H1 (cell line): ENCODE measurements around the gene MAS1. TPM values are rescaled to one million over a fixed set of nuclear protein-coding genes. Genes with fewer than 3 reads are reported as not detected.

Source experiments
- CTCF ChIA-PET: fragments of 300-600 bp; sonication (Branson Sonifier 250); formaldehyde crosslinking; loops from one replicate; lab custom pipeline; 2021; ENCODE audit not compliant: partially characterized antibody; lab: Charles Lee
- POLR2A ChIA-PET: fragments of 300-600 bp; sonication (Branson Sonifier 250); formaldehyde crosslinking; loops from one replicate; lab custom pipeline; 2021; ENCODE audit warnings: inconsistent platforms; ENCODE audit not compliant: partially characterized antibody; lab: Charles Lee
- DNase-seq, 2 experiments: peaks; one replicate each; pipeline versions ENCODE4 v3.0.0 to v3.0.0-alpha.2; 2010 to 2022; ENCODE audit warnings: low spot score in 2 of 2, low read depth in 1 of 2, mixed read lengths in 1 of 2
- FAIRE-seq: peaks from 2 replicates; lab custom pipeline; 2011; peaks lifted over from hg19 to GRCh38; lab: Jason Lieb, UNC
- H2AFZ ChIP-seq: 2 replicates; pipeline ENCODE4 v1.8.1; 2012; ENCODE audit warnings: low read length, inconsistent platforms
- H2AK5ac ChIP-seq: 2 replicates; pipeline ENCODE4 v1.6.1; 2013; ENCODE audit warnings: low read depth, low read length
- H2BK120ac ChIP-seq: replicated peaks from 2 replicates; pipeline ENCODE3; 2013; ENCODE audit warnings: low read depth, low read length, inconsistent platforms
- H2BK12ac ChIP-seq: 2 replicates; pipeline ENCODE4 v1.6.1; 2013; ENCODE audit warnings: low read depth, low read length
- H2BK15ac ChIP-seq: 2 replicates; pipeline ENCODE4 v1.6.1; 2013; ENCODE audit warnings: low read length
- H2BK20ac ChIP-seq: 2 replicates; pipeline ENCODE4 v1.6.1; 2013; ENCODE audit warnings: low read length
- H2BK5ac ChIP-seq: 2 replicates; pipeline ENCODE4 v1.6.1; 2013; ENCODE audit warnings: low read depth, low read length
- H3K14ac ChIP-seq: 2 replicates; pipeline ENCODE4 v1.6.1; 2013; ENCODE audit warnings: inconsistent platforms; ENCODE audit not compliant: insufficient read length
- H3K18ac ChIP-seq: 2 replicates; pipeline ENCODE4 v1.6.1; 2013; ENCODE audit warnings: low read length; ENCODE audit errors: extremely low read depth
- H3K23ac ChIP-seq: 2 replicates; pipeline ENCODE4 v1.6.1; 2013; ENCODE audit warnings: inconsistent platforms; ENCODE audit not compliant: insufficient read length
- H3K23me2 ChIP-seq: 2 replicates; pipeline ENCODE4 v1.6.1; 2013; ENCODE audit warnings: low read depth, low read length
- H3K27ac ChIP-seq: 2 replicates; pipeline ENCODE4 v1.6.1; 2011; ENCODE audit warnings: low read depth, low read length, inconsistent platforms
- H3K27me3 ChIP-seq, 4 experiments: replicated peaks in 1 of 4; 1 replicate in 1 of 4; 2 replicates in 3 of 4; pipeline versions ENCODE4 v1.6.1 to v1.8.1; 2011 to 2013; ENCODE audit warnings: low read length in 3 of 4, mild to moderate bottlenecking in 3 of 4, inconsistent platforms in 2 of 4, mixed read lengths in 2 of 4, moderate library complexity in 1 of 4; ENCODE audit not compliant: control insufficient read depth in 3 of 4, insufficient read depth in 3 of 4; ENCODE audit errors: extremely low read depth in 1 of 4
- H3K36me3 ChIP-seq, 4 experiments: 2 replicates each; pipeline versions ENCODE4 v1.6.1 to v1.8.1; 2011 to 2013; ENCODE audit warnings: mild to moderate bottlenecking in 4 of 4, low read length in 3 of 4, moderate library complexity in 2 of 4, control low read depth in 1 of 4, inconsistent platforms in 1 of 4; ENCODE audit not compliant: insufficient read depth in 4 of 4, control insufficient read depth in 2 of 4
- H3K4ac ChIP-seq: replicated peaks from 2 replicates; pipeline ENCODE3; 2013; ENCODE audit warnings: low read length, low read depth, mixed read lengths, inconsistent platforms; ENCODE audit not compliant: insufficient read length
- H3K4me1 ChIP-seq, 4 experiments: replicated peaks in 1 of 4; 1 replicate in 1 of 4; 2 replicates in 3 of 4; pipeline versions ENCODE4 v1.6.1 to v1.8.1; 2011 to 2013; ENCODE audit warnings: low read length in 3 of 4, inconsistent platforms in 2 of 4, mixed read lengths in 1 of 4; ENCODE audit not compliant: insufficient read depth in 4 of 4, control insufficient read depth in 3 of 4
- H3K4me2 ChIP-seq, 2 experiments: 2 replicates each; pipeline versions ENCODE4 v1.6.1 to v1.8.1; 2011 to 2013; ENCODE audit warnings: low read depth in 2 of 2, low read length in 2 of 2, control low read depth in 1 of 2, inconsistent platforms in 1 of 2, mild to moderate bottlenecking in 1 of 2; ENCODE audit not compliant: insufficient read depth in 1 of 2
- H3K4me3 ChIP-seq, 4 experiments: fragments of 200-600, 300-600 bp in 1 of 4; sonication (generic), shearing (Covaris generic), sonication (Bioruptor Twin) in 1 of 4; 2 replicates each; pipeline versions ENCODE4 v1.5.1 to v1.8.1; 2011 to 2016; ENCODE audit warnings: low read length in 4 of 4, low read depth in 3 of 4, control low read depth in 2 of 4, inconsistent platforms in 2 of 4, mild to moderate bottlenecking in 2 of 4, mixed read lengths in 1 of 4, moderate library complexity in 1 of 4; ENCODE audit not compliant: insufficient read depth in 2 of 4; ENCODE audit errors: extremely low read depth in 1 of 4
- H3K56ac ChIP-seq: replicated peaks from 2 replicates; pipeline ENCODE3; 2013; ENCODE audit warnings: low read depth, mild to moderate bottlenecking, mixed read lengths, low read length, inconsistent platforms; ENCODE audit not compliant: insufficient read length
- H3K79me1 ChIP-seq: 2 replicates; pipeline ENCODE4 v1.6.1; 2013; ENCODE audit warnings: low read depth, low read length, control low read depth
- H3K79me2 ChIP-seq, 2 experiments: 2 replicates each; pipeline versions ENCODE4 v1.6.1 to v1.8.1; 2012 to 2013; ENCODE audit warnings: low read length in 2 of 2, mild to moderate bottlenecking in 2 of 2, inconsistent platforms in 1 of 2; ENCODE audit not compliant: insufficient read depth in 2 of 2, control insufficient read depth in 1 of 2
- H3K9ac ChIP-seq, 4 experiments: replicated peaks in 1 of 4; 1 replicate in 1 of 4; 2 replicates in 3 of 4; pipeline versions ENCODE4 v1.6.1 to v1.8.1; 2011 to 2013; ENCODE audit warnings: low read depth in 3 of 4, low read length in 3 of 4, control low read depth in 2 of 4, mild to moderate bottlenecking in 2 of 4, moderate library complexity in 2 of 4, inconsistent platforms in 1 of 4; ENCODE audit errors: extremely low read depth in 1 of 4
- H3K9me3 ChIP-seq, 2 experiments: 2 replicates each; pipeline versions ENCODE4 v1.6.1 to v1.8.1; 2012 to 2013; ENCODE audit warnings: mild to moderate bottlenecking in 2 of 2, moderate library complexity in 2 of 2, control low read depth in 1 of 2, inconsistent platforms in 1 of 2, low read depth in 1 of 2, low read length in 1 of 2, mixed read lengths in 1 of 2; ENCODE audit not compliant: insufficient read depth in 2 of 2
- H4K20me1 ChIP-seq, 2 experiments: replicated peaks in 1 of 2; 2 replicates each; pipeline versions ENCODE3 to v1.8.1; 2011 to 2013; ENCODE audit warnings: inconsistent platforms in 2 of 2, low read length in 2 of 2, mild to moderate bottlenecking in 1 of 2; ENCODE audit not compliant: insufficient read depth in 2 of 2, control insufficient read depth in 1 of 2
- H4K5ac ChIP-seq: 2 replicates; pipeline ENCODE4 v1.6.1; 2013; ENCODE audit warnings: low read length, low read depth, mixed read lengths, inconsistent platforms; ENCODE audit not compliant: insufficient read length
- H4K8ac ChIP-seq: 2 replicates; pipeline ENCODE4 v1.8.0; 2013; ENCODE audit warnings: mild to moderate bottlenecking, moderate library complexity, low read length, inconsistent platforms; ENCODE audit not compliant: insufficient read depth; ENCODE audit errors: extremely low read depth
- H4K91ac ChIP-seq: replicated peaks from 2 replicates; pipeline ENCODE3; 2013; ENCODE audit warnings: low read length, mixed read lengths, inconsistent platforms; ENCODE audit not compliant: insufficient read length
- CREB1 ChIP-seq: IDR thresholded peaks from 2 replicates; pipeline ENCODE4 v1.6.1; 2012; ENCODE audit warnings: inconsistent platforms
- GABPA ChIP-seq: IDR thresholded peaks from 2 replicates; pipeline ENCODE4 v1.6.1; 2011; ENCODE audit warnings: mild to moderate bottlenecking, low read length, moderate library complexity, borderline replicate concordance; ENCODE audit not compliant: insufficient read depth
- HDAC6 ChIP-seq: IDR thresholded peaks from one replicate; pipeline ENCODE4 v1.7.1; 2012; ENCODE audit warnings: low read depth, mild to moderate bottlenecking, inconsistent platforms, low read length, moderate library complexity
- MAX ChIP-seq: IDR thresholded peaks from 2 replicates; pipeline ENCODE4 v1.6.1; 2012; ENCODE audit warnings: inconsistent platforms
- NANOG ChIP-seq: IDR thresholded peaks from 2 replicates; pipeline ENCODE4 v1.6.1; 2011; ENCODE audit warnings: low read length, low read depth, mild to moderate bottlenecking, inconsistent platforms; ENCODE audit not compliant: insufficient read depth, poor library complexity, severe bottlenecking
- NRF1 ChIP-seq: IDR thresholded peaks from 2 replicates; pipeline ENCODE4 v1.6.1; 2011; ENCODE audit warnings: mild to moderate bottlenecking, low read depth, low read length, improper control_type of control experiment
- POU5F1 ChIP-seq: IDR thresholded peaks from 2 replicates; pipeline ENCODE4 v1.6.1; 2011; ENCODE audit warnings: low read depth, mild to moderate bottlenecking, low read length, moderate library complexity
- RAD21 ChIP-seq, 2 experiments: IDR thresholded peaks in 1 of 2; conservative IDR thresholded peaks in 1 of 2; 2 replicates each; pipeline ENCODE4 v1.6.1; 2011; ENCODE audit warnings: low read depth in 2 of 2, low read length in 2 of 2, improper control_type of control experiment in 1 of 2, inconsistent platforms in 1 of 2, mild to moderate bottlenecking in 1 of 2, moderate library complexity in 1 of 2
- RBBP5 ChIP-seq: IDR thresholded peaks from 2 replicates; pipeline ENCODE4 v1.7.1; 2012; ENCODE audit warnings: low read depth, mild to moderate bottlenecking, inconsistent platforms, low read length, moderate library complexity, borderline replicate concordance
- RFX5 ChIP-seq: IDR thresholded peaks from 2 replicates; pipeline ENCODE4 v1.6.1; 2011; ENCODE audit warnings: low read depth, low read length, improper control_type of control experiment, borderline replicate concordance
- TEAD4 ChIP-seq: IDR thresholded peaks from 2 replicates; pipeline ENCODE4 v1.6.1; 2012; ENCODE audit warnings: low read depth, low read length, inconsistent platforms, mixed read lengths
- USF2 ChIP-seq: IDR thresholded peaks from 2 replicates; pipeline ENCODE4 v1.6.1; 2011; ENCODE audit warnings: low read length, improper control_type of control experiment
- whole genome bisulfite sequencing, 2 experiments: shearing (Covaris generic) in 1 of 2; methylation state at CpG; one replicate each; pipeline versions ENCODE4 v1.1.6 to v1.1.7; 2013 to 2015; ENCODE audit warnings: low lambda C conversion rate in 2 of 2, mixed read lengths in 2 of 2, inconsistent platforms in 1 of 2, low coverage in 1 of 2, missing lambda C conversion rate in 1 of 2; ENCODE audit not compliant: insufficient replicate concordance in 2 of 2, insufficient coverage in 1 of 2, insufficient read length in 1 of 2; ENCODE audit errors: extremely low coverage in 1 of 2, missing lambda C conversion rate in 1 of 2; 5-methylcytosine and 5-hydroxymethylcytosine counted together
- polyA plus RNA-seq, 7 experiments: library from polyadenylated mRNA; depleted of rRNA in 3 of 7; stranded (reverse) in 5 of 7; unstranded in 2 of 7; fragments of >200 nt in 5 of 7; fragments of 200-250 nt in 2 of 7; gene quantifications; 1 replicate in 5 of 7; 2 replicates in 1 of 7; 4 replicates in 1 of 7; pipeline versions ENCODE4 v1.2.1 to v1.2.3, GENCODE V29; 2011 to 2013; ENCODE audit warnings: missing spikeins in 2 of 7, mixed read lengths in 2 of 7
- total RNA-seq: library from RNA; stranded (reverse); fragmentation: NEBNext Ultra II Directional; extraction: Animal tissue kit (Norgen Biotek cat#: 25700); gene quantifications from 2 replicates; pipeline ENCODE4 v1.2.1, GENCODE V29; 2021

The MAS1 gene
- total and polyA plus RNA-seq, 2 of the 8 experiments (the other 6 are each of a cell fraction or from before 2014, with no cell fraction given), result 0.02 TPM; not detected in 1

GRCh38 chr6:159877256-159877808 is 13.5 kb upstream of the MAS1 start:
- Histone ChIP-seq H3K79me2 (no peaks in the 10 kb centered on the region), H3K27ac (no peak overlapping the region), H4K91ac (no peak overlapping the region), H3K4ac (no peak overlapping the region), H2AFZ (no peak overlapping the region), H3K4me3 (no peak overlapping the region), H3K56ac (no peak overlapping the region), H3K23me2 (no peaks in the 10 kb centered on the region), H2AK5ac (no peak overlapping the region), H4K20me1 (no peaks in the 10 kb centered on the region), H3K36me3 (no peaks in the 10 kb centered on the region), H2BK20ac (no peak overlapping the region), H3K9ac (no peak overlapping the region), H3K9me3 (no peaks in the 10 kb centered on the region), H4K5ac (no peak overlapping the region), H3K27me3 (no peaks in the 10 kb centered on the region), H2BK120ac (no peak overlapping the region), H3K4me1 (peaks cover 0 to 7% (median 4%) of the 10 kb centered on the region in 4 experiments; a peak in 5 of 7 replicates), H3K23ac (no peak overlapping the region), H3K4me2 (no peak overlapping the region), H2BK15ac (no peak overlapping the region), H2BK5ac (no peak overlapping the region), H4K8ac (no peak overlapping the region), H3K14ac (no peak overlapping the region), H3K79me1 (no peaks in the 10 kb centered on the region), H3K18ac (no peak overlapping the region), H2BK12ac (0 out of 2 replicates have a peak overlapping the region, but pooled peaks have one; percentile 27)
- DNase-seq, result no peak
- FAIRE-seq, result no peak
- 85% methylated on average over 5 of the region's 5 CpGs; no CpG with 5 or more reads in 1 of the 2 experiments for WGBS, 2 experiments
- POLR2A ChIA-PET, result no interaction called here
- CTCF ChIA-PET, result no interaction called here
- TF ChIP-seq TEAD4, result no peak
- no peak for TF ChIP-seq RBBP5
- no peak for TF ChIP-seq RAD21 (IDR thresholded peaks at IDR 0.05 in 1 of 2, conservative IDR thresholded peaks at IDR 0.05 in 1 of 2; ENCODE audit: low read depth in 2 of 2, low read length in 2 of 2)
- no peak for TF ChIP-seq GABPA
- no peak for TF ChIP-seq USF2
- no peak for TF ChIP-seq POU5F1
- TF ChIP-seq NRF1, result no peak
- no peak for TF ChIP-seq MAX
- no peak for TF ChIP-seq HDAC6
- TF ChIP-seq NANOG, result no peak
- no peak for TF ChIP-seq RFX5
- TF ChIP-seq CREB1, result no peak
